Trophoblast cell (in vitro differentiated cells and primary cell): ENCODE results near the gene PRPF19.

Experiments used
- DNase-seq, 2 donors: peaks; one replicate each; pipeline ENCODE4 v3.0.0-alpha.2; 2016
- H2AFZ ChIP-seq: 2 replicates; pipeline ENCODE4 v1.6.1; 2013; ENCODE audit warnings: low read length, moderate library complexity, mild to moderate bottlenecking; ENCODE audit not compliant: insufficient read depth, poor library complexity
- H2AK5ac ChIP-seq: 2 replicates; pipeline ENCODE4 v1.6.1; 2013; ENCODE audit warnings: mild to moderate bottlenecking, low read length
- H2BK120ac ChIP-seq: 2 replicates; pipeline ENCODE4 v1.6.1; 2013; ENCODE audit warnings: low read length, mild to moderate bottlenecking, moderate library complexity; ENCODE audit not compliant: insufficient read depth, poor library complexity
- H2BK12ac ChIP-seq: 2 replicates; pipeline ENCODE4 v1.6.1; 2013; ENCODE audit warnings: mild to moderate bottlenecking, low read length, moderate library complexity
- H2BK5ac ChIP-seq: 2 replicates; pipeline ENCODE4 v1.6.1; 2013; ENCODE audit warnings: low read length, low read depth, moderate library complexity, mild to moderate bottlenecking; ENCODE audit not compliant: poor library complexity
- H3K14ac ChIP-seq: 2 replicates; pipeline ENCODE4 v1.6.1; 2013; ENCODE audit warnings: mild to moderate bottlenecking, low read length
- H3K18ac ChIP-seq: 2 replicates; pipeline ENCODE4 v1.6.1; 2013; ENCODE audit warnings: mild to moderate bottlenecking, low read length
- H3K23ac ChIP-seq: 2 replicates; pipeline ENCODE4 v1.6.1; 2013; ENCODE audit warnings: low read length
- H3K27ac ChIP-seq: 2 replicates; pipeline ENCODE4 v1.5.1; 2013; ENCODE audit warnings: low read depth, mild to moderate bottlenecking, inconsistent platforms, low read length, moderate library complexity
- H3K27me3 ChIP-seq: 2 replicates; pipeline ENCODE4 v1.6.1; 2013; ENCODE audit warnings: inconsistent platforms, mild to moderate bottlenecking, low read length, moderate library complexity; ENCODE audit not compliant: insufficient read depth
- H3K36me3 ChIP-seq, 2 experiments: 1 replicate in 1 of 2; 2 replicates in 1 of 2; pipeline ENCODE4 v1.6.1; 2013; ENCODE audit warnings: low read length in 2 of 2, mild to moderate bottlenecking in 2 of 2, moderate library complexity in 1 of 2; ENCODE audit not compliant: insufficient read depth in 2 of 2, control insufficient read depth in 1 of 2
- H3K4ac ChIP-seq: 2 replicates; pipeline ENCODE4 v1.6.1; 2013; ENCODE audit warnings: low read depth, mild to moderate bottlenecking, low read length, moderate library complexity
- H3K4me1 ChIP-seq, 2 experiments: 1 replicate in 1 of 2; 2 replicates in 1 of 2; pipeline ENCODE4 v1.6.1; 2013; ENCODE audit warnings: low read length in 2 of 2, mild to moderate bottlenecking in 2 of 2, moderate library complexity in 1 of 2; ENCODE audit not compliant: insufficient read depth in 2 of 2, control insufficient read depth in 1 of 2
- H3K4me2 ChIP-seq: 2 replicates; pipeline ENCODE4 v1.6.1; 2013; ENCODE audit warnings: inconsistent platforms, mild to moderate bottlenecking, low read length, moderate library complexity
- H3K4me3 ChIP-seq: 2 replicates; pipeline ENCODE4 v1.5.1; 2013; ENCODE audit warnings: mild to moderate bottlenecking, low read depth, low read length, inconsistent platforms
- H3K79me1 ChIP-seq: one replicate; pipeline ENCODE4 v1.6.1; 2013; ENCODE audit warnings: low read length
- H3K79me2 ChIP-seq: 2 replicates; pipeline ENCODE4 v1.6.1; 2013; ENCODE audit warnings: low read length, mild to moderate bottlenecking; ENCODE audit not compliant: control insufficient read depth, insufficient read depth, poor library complexity
- H3K9ac ChIP-seq: 2 replicates; pipeline ENCODE4 v1.6.1; 2013; ENCODE audit warnings: mild to moderate bottlenecking, low read length
- H3K9me3 ChIP-seq: 2 replicates; pipeline ENCODE4 v1.6.1; 2013; ENCODE audit warnings: low read depth, mild to moderate bottlenecking, control low read depth, inconsistent platforms, low read length; ENCODE audit not compliant: insufficient read depth
- H4K12ac ChIP-seq: 2 replicates; pipeline ENCODE4 v1.6.1; 2013; ENCODE audit warnings: low read depth, mild to moderate bottlenecking, low read length, moderate library complexity
- H4K8ac ChIP-seq: 2 replicates; pipeline ENCODE4 v1.6.1; 2013; ENCODE audit warnings: low read depth, mild to moderate bottlenecking, low read length, moderate library complexity
- H4K91ac ChIP-seq: one replicate; pipeline ENCODE4 v1.6.1; 2013; ENCODE audit warnings: low read depth, mild to moderate bottlenecking, low read length, moderate library complexity
- WGBS: extraction: QIAGEN DNeasy Blood & Tissue Kit; methylation state at CpG from one replicate; pipeline ENCODE4 v1.1.7; 2013; ENCODE audit warnings: missing lambda C conversion rate; ENCODE audit not compliant: insufficient read length, insufficient coverage; ENCODE audit errors: extremely low coverage; 5-methylcytosine and 5-hydroxymethylcytosine counted together

The PRPF19 gene

DNA sequence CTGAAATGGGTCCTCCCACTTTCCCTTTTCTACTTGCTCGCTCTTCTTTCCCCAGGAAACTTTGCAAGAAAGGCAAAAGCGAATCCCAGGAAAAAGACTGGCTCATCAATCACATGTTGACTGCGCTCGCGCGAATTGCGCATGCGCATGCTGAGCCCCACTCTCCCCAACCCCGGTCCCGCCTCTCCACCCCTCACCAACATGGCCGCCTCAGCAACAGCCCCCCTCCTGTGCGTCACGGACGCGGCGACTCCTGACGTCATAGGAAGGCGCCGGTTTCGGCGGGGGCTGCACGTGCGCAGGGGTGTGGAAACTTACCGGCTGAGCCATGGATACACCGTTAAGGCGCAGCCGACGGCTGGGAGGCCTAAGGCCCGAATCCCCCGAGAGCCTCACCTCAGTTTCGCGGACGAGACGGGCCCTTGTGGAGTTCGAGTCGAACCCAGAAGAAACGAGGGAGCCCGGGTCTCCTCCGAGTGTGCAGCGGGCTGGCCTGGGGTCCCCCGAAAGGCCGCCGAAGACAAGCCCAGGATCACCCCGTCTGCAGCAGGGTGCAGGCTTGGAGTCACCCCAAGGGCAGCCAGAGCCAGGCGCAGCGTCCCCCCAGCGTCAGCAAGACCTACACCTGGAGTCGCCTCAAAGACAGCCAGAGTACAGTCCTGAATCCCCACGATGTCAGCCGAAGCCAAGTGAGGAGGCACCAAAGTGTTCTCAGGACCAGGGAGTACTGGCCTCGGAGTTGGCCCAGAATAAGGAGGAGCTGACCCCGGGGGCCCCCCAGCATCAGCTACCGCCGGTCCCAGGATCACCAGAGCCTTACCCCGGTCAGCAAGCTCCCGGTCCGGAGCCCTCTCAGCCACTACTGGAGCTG is 64.4 kb downstream of the PRPF19 start, which contains the start of gene CCDC86:
Gene CCDC86 (plus strand): TSS at position 317 of the 871 bp plus-strand sequence. CDS start 12 bp downstream, at position 329.
- Histone ChIP-seq H2AK5ac (peak within 1 kb of the TSS; percentile 14), H4K12ac (peak within 1 kb of the TSS; percentile 49), H3K18ac (peak within 1 kb of the TSS; percentile 50), H3K14ac (peak within 1 kb of the TSS; percentile 38), H3K23ac (no peak within 1 kb of the TSS), H3K79me2 (peaks cover 9% of the 10 kb centered on the region), H4K8ac (peak within 1 kb of the TSS; percentile 72), H3K4me1 (peaks cover 8 to 23% of the 10 kb centered on the region in 2 experiments), H4K91ac (peak within 1 kb of the TSS; percentile 70), H2BK5ac (peak within 1 kb of the TSS; percentile 11), H3K27ac (peak within 1 kb of the TSS; percentile 50), H3K4me2 (peak within 1 kb of the TSS; percentile 100), H2AFZ (peak within 1 kb of the TSS; percentile 67), H3K9me3 (no peaks in the 10 kb centered on the region), H3K36me3 (peaks cover 0 to 3% of the 10 kb centered on the region in 2 experiments), H3K9ac (peak within 1 kb of the TSS; percentile 95), H3K79me1 (peaks cover 11% of the 10 kb centered on the region), H3K4me3 (peak within 1 kb of the TSS; percentile 95), H3K27me3 (no peaks in the 10 kb centered on the region), H2BK120ac (peak within 1 kb of the TSS; percentile 13), H3K4ac (peak within 1 kb of the TSS; percentile 35), H2BK12ac (no peak within 1 kb of the TSS)
- peak; percentile 94 to 97 for DNase-seq
- WGBS, result no CpG with 5 or more reads among the region's 57 CpGs
